HG02588 (cell line): Measurements from ENCODE around the gene MPP7.

Experiments used
- ATAC-seq: cut with Tn5 transposase; IDR thresholded peaks from one replicate; pipeline ENCODE4 v1.9.1; 2021; ENCODE audit warnings: mild to moderate bottlenecking, moderate library complexity; ENCODE audit not compliant: unreplicated experiment

The MPP7 gene

DNA sequence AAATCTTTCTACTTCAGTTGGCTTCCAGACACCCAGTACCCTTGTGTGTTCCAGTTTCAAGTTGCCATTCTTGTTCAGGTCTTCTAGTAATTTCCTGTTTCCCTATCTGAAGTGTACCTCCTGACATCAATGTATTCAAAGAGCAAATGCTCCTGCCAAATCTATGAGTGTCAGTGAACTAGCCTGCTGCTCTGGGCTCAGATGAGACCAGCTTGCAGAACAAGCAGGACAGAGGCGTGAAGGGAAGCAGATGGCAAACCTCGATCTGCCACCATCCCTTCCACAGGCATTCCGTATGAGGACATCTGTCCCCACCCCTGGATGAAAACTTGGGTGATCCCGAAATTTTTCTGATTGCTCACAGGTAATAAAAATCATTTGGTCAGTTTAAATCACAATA lies 4.4 kb upstream of the MPP7 start:
- ATAC-seq = no peak

DNA sequence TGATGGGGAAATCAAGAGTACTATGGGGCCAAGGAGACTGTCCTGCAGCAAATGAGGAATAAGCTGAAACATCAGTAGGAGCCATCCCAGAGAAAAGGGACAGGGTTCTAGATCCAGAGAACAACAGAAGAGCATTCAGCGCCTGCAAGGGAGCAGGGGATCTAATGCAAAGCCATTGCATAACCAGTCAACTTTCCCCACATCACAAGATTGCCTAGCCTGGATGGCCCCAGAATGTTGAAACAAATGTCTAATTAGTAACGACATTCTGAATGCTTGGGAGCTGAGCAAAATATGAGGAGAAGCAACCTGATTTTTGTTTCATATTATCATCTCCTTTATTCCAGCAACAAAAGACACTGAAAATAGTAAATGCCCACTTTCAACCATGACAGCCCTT lies 2.7 kb upstream of the MPP7 start:
- ATAC-seq = no peak

DNA sequence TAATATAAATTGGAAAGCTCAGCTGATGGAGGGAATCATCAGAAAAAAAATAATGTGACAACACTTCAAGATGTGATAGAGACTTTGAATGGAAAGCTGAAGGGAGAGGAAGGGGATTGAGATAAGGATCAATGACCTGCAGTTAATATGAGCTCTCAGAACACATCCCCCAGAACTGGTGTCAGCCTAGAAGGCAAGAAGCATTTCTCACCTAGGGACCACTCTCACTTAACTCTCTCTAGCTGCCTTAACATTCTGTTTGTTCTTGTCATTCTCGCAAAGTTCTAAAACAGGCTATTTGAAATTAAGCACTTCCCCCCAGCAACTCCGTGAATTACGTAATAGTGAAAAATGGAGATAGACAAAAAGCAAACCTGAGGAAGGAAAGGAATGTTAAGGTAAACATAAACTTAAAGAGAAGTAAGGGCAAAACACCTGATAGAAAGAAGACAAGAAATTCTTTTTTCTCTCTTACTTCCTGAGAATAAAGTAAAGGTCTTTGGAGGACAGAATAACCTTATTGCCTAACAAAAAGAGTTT lies 1.2 kb upstream of the MPP7 start:
- ATAC-seq = no peak

DNA sequence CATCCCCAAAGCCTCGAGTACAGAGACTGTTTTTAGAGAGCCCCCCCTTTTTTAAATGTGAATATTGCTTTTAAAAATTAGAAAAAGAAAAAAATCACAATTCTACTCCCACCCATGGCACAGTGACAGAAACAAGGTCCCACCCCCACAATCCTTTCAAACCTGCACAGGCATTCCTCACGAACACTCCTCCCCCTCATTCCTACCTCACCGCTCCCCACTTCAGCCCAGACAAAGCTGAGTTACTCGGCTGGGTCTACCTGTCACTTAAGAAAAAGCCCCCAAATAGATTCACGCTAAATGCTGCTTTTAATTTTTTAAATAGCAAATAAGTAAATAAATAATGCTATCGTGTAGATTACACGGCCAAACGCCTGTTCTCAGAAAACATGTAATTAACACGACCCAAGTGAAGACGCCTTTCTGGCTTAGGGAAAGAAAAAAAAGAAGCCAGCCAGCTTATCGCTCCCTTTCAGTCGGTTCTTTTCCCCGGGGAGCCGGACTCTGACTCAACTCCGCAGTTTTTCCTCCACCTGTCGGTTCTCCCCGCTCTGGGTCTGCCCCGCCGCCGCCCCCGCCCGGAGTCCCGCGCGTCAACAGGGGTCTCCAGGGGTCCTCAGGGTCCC lies 739 bp downstream of the MPP7 start:
- no peak for ATAC-seq

DNA sequence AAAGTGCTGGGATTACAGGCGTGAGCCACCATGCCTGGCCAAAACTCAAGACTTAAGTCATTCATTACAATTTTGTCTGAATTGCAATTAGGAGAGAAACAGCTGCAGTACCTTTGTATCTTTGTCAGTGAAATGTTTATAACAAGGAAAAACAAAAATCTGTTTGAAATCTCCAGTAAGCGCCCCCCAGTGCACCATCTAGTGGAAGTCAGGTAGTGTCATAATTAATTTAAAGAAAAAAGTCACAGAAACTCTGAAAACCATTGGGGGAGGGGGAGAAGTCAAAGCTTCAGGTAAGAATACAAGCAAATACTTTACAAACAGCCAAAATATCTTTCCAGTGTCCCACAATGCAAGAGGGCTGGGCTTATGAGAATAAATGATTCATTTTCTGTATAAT lies 2.8 kb downstream of the MPP7 start:
- ATAC-seq = no peak

DNA sequence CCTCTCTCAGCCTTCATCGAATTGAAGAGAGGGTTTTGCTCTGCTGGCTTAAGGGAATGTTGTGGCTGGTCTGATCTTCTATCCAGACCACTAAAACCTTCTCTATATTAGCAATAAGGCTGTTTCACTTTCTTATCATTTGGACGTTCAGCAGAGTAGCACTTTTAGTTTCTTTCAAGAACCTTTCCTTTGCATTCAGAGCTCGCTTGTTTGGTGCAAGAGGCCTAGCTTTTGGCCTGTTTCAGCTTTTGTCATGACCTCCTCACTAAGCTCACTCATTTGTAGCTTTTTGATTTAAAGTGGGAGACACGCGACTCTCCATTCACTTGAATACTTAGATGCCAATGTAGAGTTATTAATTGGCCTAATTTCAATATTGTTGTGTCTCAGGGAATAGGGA lies 3.9 kb downstream of the MPP7 start:
- no peak for ATAC-seq

DNA sequence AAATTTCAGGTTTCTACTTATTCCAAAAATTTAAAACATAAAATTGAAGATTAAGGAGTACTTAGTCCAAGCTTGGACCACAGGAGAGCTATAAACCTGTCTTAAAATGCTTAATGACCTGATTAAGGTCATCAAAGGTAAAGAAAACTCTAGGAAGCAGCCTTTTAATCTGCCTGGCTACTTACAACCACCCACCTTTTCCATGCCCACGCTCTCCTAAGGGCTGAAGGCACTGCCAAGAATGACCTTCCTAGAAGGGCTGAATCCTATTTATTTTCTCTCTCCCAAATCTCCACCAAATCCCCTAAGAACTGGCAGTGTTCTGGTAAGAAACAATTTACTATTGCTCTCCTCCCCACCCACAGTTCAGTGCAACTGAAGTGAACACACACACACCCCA lies 6.8 kb downstream of the MPP7 start:
- ATAC-seq = no peak

DNA sequence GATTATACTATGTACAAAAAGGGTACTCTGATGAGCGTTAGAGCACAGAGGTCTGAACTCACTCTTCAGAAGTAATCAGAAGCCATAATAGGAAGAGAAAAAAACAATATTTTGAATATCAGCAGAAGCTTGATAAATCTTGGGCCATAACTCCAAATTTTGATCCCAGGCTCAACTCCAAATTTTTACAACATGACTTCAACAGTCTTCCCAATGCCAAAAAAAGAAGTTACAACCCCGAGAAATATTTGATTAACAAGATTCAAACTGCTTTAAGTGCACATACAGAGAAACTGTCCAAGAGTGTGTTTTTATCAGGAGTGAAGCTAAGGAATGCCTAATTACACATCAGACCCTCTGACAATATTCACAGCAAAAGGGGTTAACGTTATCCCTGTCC lies 7.5 kb downstream of the MPP7 start:
- ATAC-seq = no peak

DNA sequence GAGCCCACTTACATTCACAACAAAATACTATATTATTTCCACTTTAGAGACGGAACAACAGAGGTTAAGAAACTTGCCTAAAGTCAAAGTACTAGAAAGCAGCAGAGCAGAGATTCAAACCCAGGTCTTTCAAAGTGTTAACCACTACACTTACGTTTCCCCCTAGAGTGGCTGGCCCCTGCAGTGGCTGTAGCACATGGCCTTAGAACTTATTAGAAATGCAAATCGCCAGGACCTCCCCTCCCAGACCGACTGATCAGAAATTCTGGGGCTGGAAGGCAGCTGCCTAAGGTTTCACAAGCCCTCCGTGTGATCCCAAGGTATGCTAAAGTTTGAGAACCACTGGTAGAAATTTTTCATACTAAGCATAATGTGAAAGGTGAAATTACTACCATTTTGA lies 8.1 kb downstream of the MPP7 start:
- no peak for ATAC-seq

DNA sequence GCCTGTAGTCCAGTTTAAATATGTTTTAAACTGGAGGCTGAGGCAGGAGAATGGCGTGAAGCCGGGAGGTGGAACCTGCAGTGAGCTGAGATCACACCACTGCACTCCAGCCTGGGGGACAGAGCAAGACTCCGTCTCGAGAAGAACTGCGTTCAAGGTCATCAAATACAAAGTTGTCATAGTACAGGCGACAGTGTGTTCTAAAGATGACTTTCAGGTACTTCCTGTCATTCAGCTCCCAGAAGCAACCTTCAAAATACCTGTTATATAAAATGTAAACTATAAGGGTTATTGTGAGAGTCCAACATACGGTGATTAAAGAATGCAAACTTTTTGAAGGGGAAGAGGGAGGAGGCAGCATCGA lies 8.7 kb downstream of the MPP7 start:
- ATAC-seq = no peak

DNA sequence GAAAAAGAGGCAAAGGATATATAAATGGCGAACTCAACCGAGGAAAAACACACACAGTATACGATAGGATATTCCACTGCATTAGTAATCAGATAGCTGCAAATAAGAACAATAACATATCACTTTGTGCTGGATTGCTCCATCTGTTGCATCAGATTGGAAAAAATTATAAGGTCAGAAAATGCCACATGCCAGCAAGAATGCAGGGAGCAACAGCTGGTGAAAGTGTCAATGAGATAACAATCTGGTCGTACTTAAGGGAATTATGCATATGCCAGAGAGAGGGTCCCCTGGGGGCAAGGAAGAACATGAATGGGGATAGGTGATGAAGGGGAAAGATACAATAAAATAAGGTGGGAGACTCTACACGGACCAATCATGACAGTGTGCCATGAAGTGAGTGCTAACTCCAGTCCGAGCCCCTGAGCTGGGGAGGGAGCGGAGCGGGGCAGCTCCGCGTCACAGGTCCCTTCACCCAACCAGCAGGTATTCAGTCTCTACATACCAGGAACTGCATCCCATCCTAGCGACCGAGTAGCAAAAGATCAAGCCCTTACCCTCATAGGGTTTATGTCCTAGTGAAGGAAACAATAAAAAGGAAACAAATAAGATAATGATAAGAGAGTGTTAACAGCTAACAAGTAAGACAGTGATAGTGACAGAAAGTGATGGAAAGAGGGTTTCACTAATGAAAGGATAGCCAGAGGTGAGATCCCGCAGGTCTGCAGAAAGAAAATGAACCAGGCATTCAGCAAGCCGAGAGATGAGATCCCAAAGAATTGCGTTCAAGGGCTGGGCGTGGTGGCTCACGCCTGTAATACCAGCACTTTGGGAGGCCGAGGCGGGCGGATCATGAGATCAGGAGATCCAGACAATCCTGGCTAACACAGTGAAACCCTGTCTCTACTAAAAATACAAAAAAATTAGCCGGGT lies 9.4 kb downstream of the MPP7 start:
- ATAC-seq = no peak

DNA sequence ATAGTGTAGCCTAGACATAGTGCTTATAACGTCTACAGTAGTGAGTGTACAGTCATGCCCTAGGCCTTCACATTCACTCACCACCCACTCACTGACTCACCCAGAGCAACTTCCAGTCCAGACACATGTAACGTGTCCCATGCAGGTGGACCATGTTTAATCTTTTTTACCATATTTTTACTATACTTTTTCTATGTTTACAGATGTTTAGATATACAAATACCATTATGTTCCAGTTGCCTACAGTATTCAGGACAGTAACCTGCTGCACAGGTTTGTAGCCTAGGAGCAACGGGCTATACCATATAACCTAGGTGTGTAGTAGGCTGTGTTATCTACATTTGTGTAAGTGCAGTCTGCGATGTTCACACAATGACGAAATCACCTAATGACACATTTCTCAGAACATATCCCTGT lies 11.0 kb downstream of the MPP7 start:
- ATAC-seq = no peak

DNA sequence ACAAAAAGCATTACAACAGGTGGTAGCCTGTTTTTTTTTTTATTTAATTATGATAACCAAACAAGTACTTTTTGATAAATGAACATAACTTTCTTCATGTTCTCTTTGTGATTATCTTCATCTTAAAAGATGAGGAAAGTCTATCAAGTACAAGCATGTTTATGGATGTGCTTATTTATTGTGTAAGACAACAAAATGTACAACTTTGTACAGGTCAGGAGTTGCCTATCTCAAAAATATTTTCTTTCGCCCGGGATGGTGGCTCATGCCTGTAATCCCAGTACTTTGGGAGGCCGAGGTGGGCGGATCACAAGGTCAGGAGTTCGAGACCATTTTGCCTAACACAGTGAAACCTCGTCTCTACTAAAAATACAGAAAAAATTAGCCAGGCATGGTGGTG lies 17.0 kb downstream of the MPP7 start:
- no peak for ATAC-seq

DNA sequence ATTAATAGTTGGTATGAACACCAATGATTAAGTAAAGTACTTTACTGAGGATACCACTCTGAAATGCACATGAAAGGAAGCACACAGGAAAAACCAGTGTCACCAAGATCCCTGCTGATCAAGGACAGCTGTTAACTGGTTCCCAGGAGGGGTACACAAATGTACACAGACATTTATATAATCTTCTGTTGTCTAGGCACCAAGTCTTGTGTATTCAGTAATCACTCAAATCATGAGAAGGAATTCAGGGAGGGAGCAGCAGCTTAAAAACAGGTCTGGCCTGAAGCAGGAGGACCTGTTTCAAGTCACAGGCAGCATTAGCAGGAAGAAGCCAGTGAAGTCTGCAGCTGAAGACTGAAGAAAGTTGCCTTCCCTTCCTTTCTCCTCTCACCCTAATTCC lies 18.7 kb downstream of the MPP7 start:
- no peak for ATAC-seq

DNA sequence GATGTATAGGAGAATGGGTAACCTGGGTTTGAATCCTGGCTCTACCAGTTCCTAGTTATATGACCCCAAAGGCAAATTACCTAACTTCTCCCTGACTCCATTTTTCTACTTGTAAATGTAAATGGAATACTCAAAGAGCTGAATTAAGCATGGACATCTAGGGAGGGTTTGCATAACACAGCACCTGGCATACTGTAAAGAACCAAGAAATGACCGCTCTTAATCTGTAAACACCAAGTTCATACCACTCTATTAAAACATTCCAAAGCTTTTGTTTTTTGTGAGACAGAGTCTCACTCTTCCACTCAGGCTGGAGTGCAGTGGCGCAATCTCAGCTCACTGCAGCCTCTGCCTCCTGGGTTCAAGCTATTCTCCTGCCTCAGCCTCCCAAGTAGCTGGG lies 19.6 kb downstream of the MPP7 start:
- ATAC-seq = no peak

DNA sequence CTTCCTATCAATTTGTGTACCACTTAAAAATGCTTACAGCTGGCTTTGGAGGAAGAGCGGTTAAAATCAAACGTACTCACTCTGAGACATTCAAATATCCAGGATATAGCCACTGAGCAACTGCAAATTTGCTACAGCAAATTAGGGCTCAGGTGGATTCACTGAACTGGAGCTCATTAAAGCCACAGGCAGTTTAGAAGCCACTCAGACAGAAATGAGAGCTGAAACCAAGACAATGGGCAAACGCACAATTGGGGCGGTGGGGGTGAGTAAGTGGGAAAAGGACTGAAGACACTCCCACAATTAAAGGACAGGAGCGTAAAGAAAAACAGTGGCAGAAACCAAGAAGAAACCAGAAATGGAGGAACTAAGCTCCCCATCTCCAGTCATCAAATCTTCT lies 20.5 kb downstream of the MPP7 start:
- ATAC-seq = no peak

DNA sequence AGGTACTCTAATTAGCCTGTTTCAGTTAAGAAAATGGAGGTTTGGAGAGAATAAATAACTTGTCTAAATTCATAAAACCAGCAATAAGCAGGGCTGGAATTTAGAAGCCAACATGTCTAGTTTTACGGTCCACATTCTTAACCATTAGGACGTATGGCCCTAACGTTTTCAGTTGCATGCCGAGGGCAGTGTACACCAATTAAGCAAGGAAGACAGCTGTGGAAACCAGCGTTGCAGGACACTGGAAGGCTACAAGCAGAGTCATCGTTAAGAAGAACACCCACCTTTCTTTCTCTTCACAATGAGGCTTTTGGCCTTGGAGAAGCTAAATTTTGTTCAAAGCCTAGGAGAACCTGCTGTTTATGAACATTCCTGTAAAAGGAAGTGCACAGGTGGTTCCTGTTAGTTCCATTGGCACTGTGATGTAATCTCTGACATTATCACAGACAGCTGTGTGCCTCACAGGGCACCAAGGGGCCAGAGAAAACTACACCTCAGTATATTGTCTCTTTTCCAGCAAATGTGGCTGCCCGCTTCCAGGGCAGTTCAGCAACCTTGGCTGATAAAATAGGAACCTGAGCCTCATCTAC lies 21.0 kb downstream of the MPP7 start:
- no peak for ATAC-seq

DNA sequence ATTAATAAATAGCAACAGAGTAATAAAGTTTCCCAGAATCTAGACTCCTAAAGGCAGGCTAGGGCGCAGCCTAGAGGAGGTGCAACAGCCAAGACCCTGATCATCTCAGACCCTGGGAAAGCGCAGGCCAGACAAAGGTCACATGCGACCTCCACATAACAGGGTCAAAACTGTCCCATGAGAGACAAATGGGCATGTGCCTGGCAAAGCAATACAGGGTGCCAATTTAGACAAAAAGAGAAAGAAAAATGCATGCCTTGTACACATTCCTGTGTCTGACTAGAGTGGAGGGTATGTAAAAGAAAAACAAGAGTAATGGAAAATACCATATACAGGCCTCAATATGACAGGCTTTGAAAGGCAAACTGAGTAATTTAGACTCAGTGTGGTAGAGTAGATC lies 22.2 kb downstream of the MPP7 start:
- ATAC-seq = no peak

DNA sequence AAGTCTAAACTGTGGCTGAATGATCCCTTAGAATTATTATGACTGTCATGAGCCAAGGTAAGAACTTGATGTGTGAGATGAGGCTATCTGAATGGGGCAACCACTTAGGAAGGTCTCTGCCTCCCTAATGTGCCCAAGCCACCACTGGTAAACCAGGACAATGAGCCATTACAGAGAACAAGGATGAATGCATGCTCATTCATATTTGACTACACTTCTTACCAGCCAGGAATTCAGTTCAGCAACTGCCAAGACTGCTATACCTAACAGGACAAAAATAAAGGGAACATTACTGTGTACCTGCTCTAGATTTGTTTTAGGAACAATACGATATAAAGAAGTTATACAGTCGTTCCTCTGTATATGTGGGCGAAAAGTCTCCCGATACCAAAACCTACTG lies 23.0 kb downstream of the MPP7 start:
- no peak for ATAC-seq

DNA sequence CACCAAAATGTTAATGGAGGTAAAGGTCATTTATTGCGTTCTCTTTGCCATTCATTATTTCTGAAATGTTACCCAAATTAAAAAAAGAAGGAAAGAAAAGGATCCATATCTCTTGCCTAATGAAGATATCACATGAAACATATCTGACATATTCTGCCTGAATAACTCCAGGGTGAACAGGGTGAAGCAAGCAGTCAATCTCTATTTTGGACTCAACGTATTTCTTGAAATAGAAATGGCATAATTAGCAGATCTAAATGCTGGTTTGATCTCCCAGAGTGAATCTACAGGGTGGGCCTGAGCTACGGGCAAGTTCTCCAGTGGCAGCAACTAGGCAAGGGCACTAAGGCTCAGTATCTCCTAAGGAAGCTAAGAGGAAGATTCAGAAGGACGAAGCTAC lies 24.0 kb downstream of the MPP7 start:
- no peak for ATAC-seq

DNA sequence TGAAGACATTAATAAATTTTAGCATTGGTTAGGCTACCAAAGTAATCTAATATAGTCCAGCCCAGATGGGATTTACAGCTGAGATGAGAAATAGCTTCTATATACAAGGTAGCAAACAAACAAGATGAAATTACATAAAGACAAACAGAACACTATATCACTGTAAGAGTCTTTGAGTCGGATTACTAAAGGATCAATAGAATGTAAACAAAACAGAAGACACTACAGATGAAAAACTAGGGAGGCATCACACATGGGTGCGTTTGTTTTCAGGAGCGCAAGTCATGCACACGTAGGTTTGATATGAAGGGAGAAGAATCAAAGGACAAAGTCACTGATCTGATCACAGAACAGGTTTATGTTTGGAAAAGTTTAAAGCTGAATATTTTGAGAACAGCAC lies 26.5 kb downstream of the MPP7 start:
- no peak for ATAC-seq

DNA sequence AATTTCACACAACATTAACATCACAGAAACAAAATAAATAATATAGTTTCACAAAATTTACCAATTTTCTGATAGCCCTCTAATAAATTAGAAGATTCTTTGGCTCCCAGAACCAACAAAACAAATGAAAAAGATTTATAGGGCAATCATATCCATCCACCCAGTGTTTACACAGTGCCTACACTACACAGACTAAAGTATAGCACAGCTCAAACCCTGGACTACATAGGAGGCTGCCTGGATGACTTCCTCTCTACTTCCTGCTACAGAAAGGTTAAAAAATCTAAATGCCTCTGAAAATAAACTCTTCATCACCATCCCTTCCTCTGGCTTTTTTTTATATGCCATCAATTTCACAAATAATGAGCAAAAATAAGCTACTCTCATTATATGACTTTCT lies 28.4 kb downstream of the MPP7 start:
- no peak for ATAC-seq
